Measurements from ENCODE around the gene HDAC4.
"Not testable (repeated sequence)": the region's sequence is repeated elsewhere in the genome, so short reads cannot be mapped to it uniquely, and the experiment has no call there.

The HDAC4 gene

GRCh38 chr2:239049421-239050251 lies 351.2 kb downstream of the HDAC4 start:
- FAIRE-seq = no peak

GRCh38 chr2:239048736-239049135 lies 352.1 kb downstream of the HDAC4 start:
- FAIRE-seq = no peak

GRCh38 chr2:239047861-239048260 lies 353.0 kb downstream of the HDAC4 start:
- no peak for FAIRE-seq

- no peak for FAIRE-seq
Measured at GRCh38 chr2:239047420-239047819, 353.4 kb downstream of the HDAC4 start.

GRCh38 chr2:239046822-239047221 lies 354.0 kb downstream of the HDAC4 start:
- FAIRE-seq = no peak

GRCh38 chr2:239044336-239044735 lies 356.5 kb downstream of the HDAC4 start:
- FAIRE-seq = no peak

GRCh38 chr2:239043326-239043725 lies 357.5 kb downstream of the HDAC4 start:
- FAIRE-seq = no peak

GRCh38 chr2:239042551-239043320 lies 358.1 kb downstream of the HDAC4 start:
- FAIRE-seq = no peak

- FAIRE-seq = no peak
Measured at GRCh38 chr2:239042046-239042445, 358.8 kb downstream of the HDAC4 start.

- no peak for FAIRE-seq
Measured at GRCh38 chr2:239041062-239041461, 359.8 kb downstream of the HDAC4 start.

GRCh38 chr2:239040152-239040761 lies 360.6 kb downstream of the HDAC4 start:
- no peak for FAIRE-seq

- FAIRE-seq = no peak
Measured at GRCh38 chr2:239039479-239039861, 361.4 kb downstream of the HDAC4 start.

- no peak for FAIRE-seq
Measured at GRCh38 chr2:239038773-239039478, 361.9 kb downstream of the HDAC4 start.

GRCh38 chr2:239038284-239038683 lies 362.5 kb downstream of the HDAC4 start:
- not testable (repeated sequence) for FAIRE-seq

GRCh38 chr2:239037559-239037910 lies 363.3 kb downstream of the HDAC4 start:
- no peak for FAIRE-seq

GRCh38 chr2:239036819-239037558 lies 363.8 kb downstream of the HDAC4 start:
- FAIRE-seq = no peak

GRCh38 chr2:239035997-239036731 lies 364.7 kb downstream of the HDAC4 start:
- FAIRE-seq = no peak

- no peak for FAIRE-seq
Measured at GRCh38 chr2:239035361-239035814, 365.4 kb downstream of the HDAC4 start.

GRCh38 chr2:239034561-239035341 lies 366.1 kb downstream of the HDAC4 start:
- no peak for FAIRE-seq

GRCh38 chr2:239033801-239034560 lies 366.8 kb downstream of the HDAC4 start:
- FAIRE-seq = no peak

Data from TTC549 (cell line).